ENCODE results near the gene GPD2.

GPD2 gene

GRCh38 chr2:156619021-156619539 lies 182.9 kb downstream of the GPD2 start:
- no peak overlapping the region for H3K4me3 ChIP-seq
- H3K27ac ChIP-seq: no peak overlapping the region
- TF ChIP-seq, protein P1, sequence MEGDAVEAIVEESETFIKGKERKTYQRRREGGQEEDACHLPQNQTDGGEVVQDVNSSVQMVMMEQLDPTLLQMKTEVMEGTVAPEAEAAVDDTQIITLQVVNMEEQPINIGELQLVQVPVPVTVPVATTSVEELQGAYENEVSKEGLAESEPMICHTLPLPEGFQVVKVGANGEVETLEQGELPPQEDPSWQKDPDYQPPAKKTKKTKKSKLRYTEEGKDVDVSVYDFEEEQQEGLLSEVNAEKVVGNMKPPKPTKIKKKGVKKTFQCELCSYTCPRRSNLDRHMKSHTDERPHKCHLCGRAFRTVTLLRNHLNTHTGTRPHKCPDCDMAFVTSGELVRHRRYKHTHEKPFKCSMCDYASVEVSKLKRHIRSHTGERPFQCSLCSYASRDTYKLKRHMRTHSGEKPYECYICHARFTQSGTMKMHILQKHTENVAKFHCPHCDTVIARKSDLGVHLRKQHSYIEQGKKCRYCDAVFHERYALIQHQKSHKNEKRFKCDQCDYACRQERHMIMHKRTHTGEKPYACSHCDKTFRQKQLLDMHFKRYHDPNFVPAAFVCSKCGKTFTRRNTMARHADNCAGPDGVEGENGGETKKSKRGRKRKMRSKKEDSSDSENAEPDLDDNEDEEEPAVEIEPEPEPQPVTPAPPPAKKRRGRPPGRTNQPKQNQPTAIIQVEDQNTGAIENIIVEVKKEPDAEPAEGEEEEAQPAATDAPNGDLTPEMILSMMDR (IDR thresholded peaks at IDR 0.05): no peak
- no peak for DNase-seq (ENCODE audit: low spot score)

DNA sequence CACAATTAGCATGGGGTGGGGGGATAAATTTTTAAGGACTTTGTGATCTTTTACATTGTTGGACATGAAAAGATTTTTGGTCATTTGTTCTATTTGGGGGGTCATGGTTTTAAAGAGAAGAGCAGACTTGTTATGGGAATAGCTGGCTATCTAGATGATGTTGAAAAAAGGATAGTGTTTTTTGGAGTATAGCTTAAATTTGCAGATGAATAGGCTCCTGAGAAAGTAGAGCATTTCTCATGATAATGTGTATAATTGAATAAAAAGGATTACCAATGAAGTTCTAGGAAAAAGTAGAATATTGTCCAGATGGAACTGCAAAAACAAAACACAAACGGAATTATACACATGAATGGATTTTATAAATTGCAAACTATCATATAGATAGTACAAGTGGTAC lies 186.3 kb downstream of the GPD2 start:
- TF ChIP-seq, protein P1 (IDR thresholded peaks at IDR 0.05): no peak
- no peak overlapping the region for H3K4me3 ChIP-seq
- no peak for DNase-seq (ENCODE audit: low spot score)
- no peak overlapping the region for H3K27ac ChIP-seq

DNA sequence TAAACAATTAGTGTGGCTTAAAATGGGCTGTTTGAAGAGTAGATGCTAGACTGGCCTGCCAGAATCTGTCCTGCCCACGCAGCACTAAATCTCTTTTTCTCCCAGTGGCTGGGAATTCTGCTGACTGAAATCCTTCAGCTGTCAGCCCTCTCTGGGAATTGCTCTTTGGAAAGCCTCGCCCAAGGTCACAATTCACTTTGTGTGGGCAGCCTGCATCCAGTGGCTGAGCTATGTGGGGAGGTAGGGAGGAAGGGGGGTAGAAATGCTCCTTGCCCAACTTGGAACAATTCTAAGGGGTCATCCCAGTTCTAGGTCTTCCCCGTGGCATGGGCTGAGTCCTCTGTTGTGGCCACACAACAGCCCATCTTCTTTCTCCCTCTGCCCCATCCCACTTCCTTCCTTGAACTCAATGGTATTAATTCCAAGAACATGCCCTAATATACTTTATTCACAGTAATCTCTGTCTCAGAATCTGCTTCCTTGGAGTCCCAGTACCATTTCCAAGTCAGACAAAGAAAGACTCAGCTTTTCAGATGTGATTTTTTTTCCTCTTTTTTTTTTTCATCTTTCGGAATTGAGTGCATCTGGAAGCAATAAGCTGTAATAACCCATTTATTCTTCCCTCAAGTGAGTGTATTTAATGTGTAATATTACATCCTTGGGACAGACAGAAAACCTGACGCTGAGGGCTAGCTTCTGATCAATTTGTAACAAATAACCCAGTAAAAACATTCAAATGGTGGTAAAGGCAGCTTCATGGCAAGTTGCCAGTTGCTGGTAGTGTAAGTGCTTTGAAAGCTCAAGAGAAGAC lies 189.4 kb downstream of the GPD2 start:
- H3K27ac ChIP-seq: peak overlapping the region in 1 of 2 donors; percentile 25
- no peak overlapping the region for H3K4me3 ChIP-seq
- no peak for DNase-seq (ENCODE audit: low spot score)
- TF ChIP-seq, protein P1 (IDR thresholded peaks at IDR 0.05): no peak

GRCh38 chr2:156626931-156627330 lies 190.8 kb downstream of the GPD2 start:
- Histone ChIP-seq H3K4me3 (no peak overlapping the region), H3K27ac (no peak overlapping the region)
- TF ChIP-seq, protein P1 (IDR thresholded peaks at IDR 0.05): no peak
- no peak for DNase-seq (ENCODE audit: low spot score)

DNA sequence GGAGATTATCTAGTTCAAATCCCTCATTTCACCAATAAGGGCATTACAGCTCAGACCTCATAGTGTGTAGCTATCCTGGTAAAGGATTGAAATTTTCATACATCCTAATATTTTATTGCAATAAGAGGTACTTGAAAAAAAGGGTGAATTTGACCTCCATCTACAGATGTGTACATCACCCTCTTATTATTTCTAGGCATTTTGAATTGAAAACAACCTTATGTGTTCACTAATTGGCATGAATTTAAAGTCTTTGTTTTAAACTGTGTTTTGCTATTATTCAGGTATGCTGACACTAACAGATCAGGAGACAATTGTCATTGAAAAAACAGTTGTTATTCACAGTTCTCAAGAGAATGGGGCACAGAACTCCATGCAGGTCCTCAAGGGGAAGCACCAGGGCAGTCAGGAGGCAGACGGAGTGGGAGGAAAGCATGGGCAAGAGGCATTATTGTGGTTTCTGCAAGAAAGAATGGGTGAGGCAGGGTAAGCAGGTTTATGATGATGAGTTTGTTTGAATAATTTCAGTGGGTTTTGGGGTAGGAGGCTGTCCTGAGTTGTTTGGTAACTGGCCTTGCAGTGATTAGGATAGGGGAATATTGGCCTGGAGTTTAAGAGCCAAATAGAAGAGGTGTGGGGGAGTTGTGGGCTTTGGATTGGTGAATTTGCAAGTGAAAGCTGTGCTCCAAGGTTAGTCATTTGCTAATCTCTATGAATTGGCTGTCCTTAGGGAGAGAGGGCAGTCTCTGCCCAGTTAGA lies 194.6 kb downstream of the GPD2 start:
- H3K27ac ChIP-seq: no peak overlapping the region
- no peak overlapping the region for H3K4me3 ChIP-seq
- TF ChIP-seq, protein P1 (IDR thresholded peaks at IDR 0.05): no peak
- no peak for DNase-seq (ENCODE audit: low spot score)

DNA sequence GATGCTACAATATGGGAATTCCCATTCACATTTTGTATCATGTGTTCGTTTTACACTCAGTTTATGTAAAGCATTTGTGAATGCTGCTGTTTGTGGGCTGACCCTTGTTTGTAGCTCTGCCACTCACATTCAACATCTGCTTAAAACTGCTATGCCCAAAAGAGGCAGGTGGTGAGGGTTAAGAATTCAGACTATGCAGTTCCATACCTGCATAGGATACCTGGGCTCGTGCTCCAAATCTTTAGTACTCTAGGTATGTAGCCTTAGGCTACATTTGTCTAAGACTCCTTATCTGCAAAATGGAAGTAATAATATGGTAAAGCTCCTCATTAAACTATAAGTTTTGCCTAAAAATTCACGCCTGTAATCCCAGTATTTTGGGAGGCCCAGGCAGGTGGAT lies 199.5 kb downstream of the GPD2 start:
- TF ChIP-seq, protein P1 (IDR thresholded peaks at IDR 0.05): no peak
- H3K27ac ChIP-seq: no peak overlapping the region
- DNase-seq (ENCODE audit: low spot score): no peak
- no peak overlapping the region for H3K4me3 ChIP-seq
